Dedifferentiated amniotic fluid mesenchymal stem cell (primary cell): ENCODE measurements around the gene BACE2.
A peak's percentile ranks its signal among the peaks of the same experiment; 100 is the strongest.
"Not testable (repeated sequence)": the region's sequence is repeated elsewhere in the genome, so short reads cannot be mapped to it uniquely, and the experiment has no call there.

Experiments
- DNase-seq: peaks from one replicate; pipeline ENCODE4 v3.0.0-alpha.2; 2016; ENCODE audit errors: extremely low spot score

The BACE2 gene

GRCh38 chr21:41277846-41278245 is 109.9 kb downstream of the BACE2 start:
- DNase-seq: no peak

- DNase-seq: no peak
These were observed 112.4 kb downstream of the BACE2 start for GRCh38 chr21:41280115-41280919.

- no peak for DNase-seq
These were observed 114.5 kb downstream of the BACE2 start for GRCh38 chr21:41282412-41282811.

- DNase-seq: peak; percentile 91
These were observed 115.4 kb downstream of the BACE2 start for GRCh38 chr21:41283211-41283818.

- DNase-seq: no peak
These were observed 121.5 kb downstream of the BACE2 start for GRCh38 chr21:41289431-41289830.

GRCh38 chr21:41290106-41290799 is 122.3 kb downstream of the BACE2 start:
- DNase-seq: no peak

- DNase-seq: no peak
These were observed 126.7 kb downstream of the BACE2 start for GRCh38 chr21:41294548-41295231.

GRCh38 chr21:41295721-41296254 is 127.8 kb downstream of the BACE2 start:
- DNase-seq: no peak

- DNase-seq: no peak
These were observed 135.0 kb downstream of the BACE2 start for GRCh38 chr21:41302976-41303375.

- DNase-seq: no peak
These were observed 136.2 kb downstream of the BACE2 start for GRCh38 chr21:41304068-41304720.

- no peak for DNase-seq
These were observed 139.3 kb downstream of the BACE2 start for GRCh38 chr21:41307219-41307618.

GRCh38 chr21:41313285-41314164 is 145.6 kb downstream of the BACE2 start:
- not testable (repeated sequence) for DNase-seq

- DNase-seq: no peak
These were observed 147.8 kb downstream of the BACE2 start for GRCh38 chr21:41315726-41316125.

- DNase-seq: no peak
These were observed 148.5 kb downstream of the BACE2 start, which contains the start of gene FAM3B for GRCh38 chr21:41316200-41317062. Gene FAM3B, plus strand, starts transcription at chr21:41316801. Its CDS starts 79 bp downstream, at chr21:41316880.

GRCh38 chr21:41317063-41317392 is 149.1 kb downstream of the BACE2 start:
- no peak for DNase-seq

GRCh38 chr21:41317458-41317857 is 149.5 kb downstream of the BACE2 start:
- DNase-seq: no peak

GRCh38 chr21:41318218-41318617 is 150.3 kb downstream of the BACE2 start:
- DNase-seq: no peak

GRCh38 chr21:41319273-41319672 is 151.3 kb downstream of the BACE2 start:
- DNase-seq: no peak

GRCh38 chr21:41321211-41321907 is 153.4 kb downstream of the BACE2 start:
- no peak for DNase-seq
